Adrenal gland (tissue), 12 donors: ENCODE measurements around the gene MDC1. TPM values are rescaled to one million over a fixed set of nuclear protein-coding genes. Genes with fewer than 3 reads are reported as not detected.

ENCODE experiments used
- DNase-seq, 7 donors: peaks; one replicate each; pipeline ENCODE4 v3.0.0-alpha.2; 2019 to 2020
- H3K27ac ChIP-seq, 5 donors: fragments of 200-600 bp; sonication (generic) in 4 of 5; 1 replicate in 3 of 5; 2 replicates in 2 of 5; pipeline versions ENCODE4 v1.5.1 to v1.8.0; 2016 to 2020; ENCODE audit warnings: mild to moderate bottlenecking in 1 of 5
- H3K27me3 ChIP-seq: fragments of 200-600 bp; 2 replicates; pipeline ENCODE4 v1.8.0; 2021
- H3K36me3 ChIP-seq, 2 donors: fragments of 200-600 bp; replicated peaks in 1 of 2; 1 replicate in 1 of 2; 2 replicates in 1 of 2; pipeline versions ENCODE4 v1.5.1 to v1.8.0; 2018 to 2022
- H3K4me1 ChIP-seq, 2 donors: fragments of 200-600 bp; replicated peaks in 1 of 2; 1 replicate in 1 of 2; 2 replicates in 1 of 2; pipeline versions ENCODE4 v1.5.1 to v1.8.0; 2018 to 2021
- H3K4me3 ChIP-seq, 4 donors: fragments of 200-600 bp; sonication (generic) in 3 of 4; one replicate each; pipeline ENCODE4 v1.5.1; 2016 to 2018
- H3K9me3 ChIP-seq, 3 donors: fragments of 200-600 bp; sonication (generic) in 1 of 3; replicated peaks in 1 of 3; 1 replicate in 2 of 3; 2 replicates in 1 of 3; pipeline versions ENCODE4 v1.5.1 to v1.8.0; 2016 to 2021
- POLR2A ChIP-seq, 2 donors: fragments of 450-650 bp; IDR thresholded peaks; one replicate each; pipeline ENCODE4 v1.6.1; 2017; ENCODE audit warnings: antibody characterized with exemption in 2 of 2, mild to moderate bottlenecking in 2 of 2, moderate library complexity in 1 of 2
- WGBS, 4 donors: extraction: QIAGEN DNeasy Blood & Tissue Kit in 2 of 4; methylation state at CpG; one replicate each; pipeline versions ENCODE4 v1.1.5 to v1.1.7; 2013 to 2017; 5-methylcytosine and 5-hydroxymethylcytosine counted together
- intact Hi-C, 2 donors: fragments of 100-400 bp; cut with DNase I; formaldehyde crosslinking; loops; one replicate each; pipeline versions ENCODE4 v1.14.1 to v1.15.0; 2022 to 2023
- polyA plus RNA-seq, 3 donors: library from polyadenylated mRNA; stranded (reverse); fragments of 200-250 nt in 2 of 3; fragments of 350-450 nt in 1 of 3; fragmentation: Illumina TruSeq in 1 of 3; extraction: RNeasy Lipid Tissue Mini Kit (QIAGEN cat#74804) in 1 of 3; gene quantifications; one replicate each; pipeline ENCODE4 v1.2.3, GENCODE V29; 2013 to 2014
- total RNA-seq, 9 donors: library from RNA; depleted of rRNA in 4 of 9; stranded (reverse); fragments of >200 nt in 4 of 9; fragments of 120-200 nt in 1 of 9; fragmentation: NEBNext Ultra II Directional in 1 of 9; extraction: Animal tissue kit (Norgen Biotek cat#: 25700) in 1 of 9; gene quantifications; one replicate each; pipeline versions ENCODE4 v1.1.0 to v1.2.4, GENCODE V29; 2013 to 2023
- TF ChIP-seq, protein P1 (sequence below), 6 experiments: fragments of 450-650 bp in 4 of 6; fragments of 200-600 bp in 2 of 6; sonication (generic) in 1 of 6; IDR thresholded peaks; 1 replicate in 5 of 6; 2 replicates in 1 of 6; pipeline versions ENCODE4 v1.5.1 to v1.8.0; 2016 to 2021; ENCODE audit warnings: antibody characterized with exemption in 6 of 6, mild to moderate bottlenecking in 2 of 6, moderate library complexity in 1 of 6
- donor health status: healthy with polysubstance abuse.
- donor health status: Bipolar disorder and iron deficiency.
- donor health status: DM: yes; HTN: yes; CAD: no.
- donor health status: DM: no; HTN: no; CAD: no.
- donor health status: DM: no; HTN: no; CAD: no.
- donor health status: DM: yes; HTN: yes; CAD: no.

Gene MDC1
- total and polyA plus RNA-seq, 12 donors: 2.8 to 27.6 (median 18.9) TPM

GRCh38 chr6:30714263-30714662 is 2.8 kb downstream of the MDC1 start:
- H3K4me3 ChIP-seq: no peak overlapping the region
- H3K9me3 ChIP-seq: no peaks in the 10 kb centered on the region
- peaks cover 6 to 23% of the 10 kb centered on the region in 2 donors for H3K4me1 ChIP-seq
- H3K36me3 ChIP-seq: peaks cover 0 to 43% of the 10 kb centered on the region in 2 donors
- WGBS, 4 donors: 95 to 100% (median 98%) methylated on average over 1 of the region's 1 CpG
- H3K27me3 ChIP-seq: no peaks in the 10 kb centered on the region
- TF ChIP-seq POLR2A (IDR thresholded peaks at IDR 0.05): no peak
- intact Hi-C loops: no loop called here
- DNase-seq: no peak
- H3K27ac ChIP-seq: no peak overlapping the region

GRCh38 chr6:30712441-30712945 is 4.6 kb downstream of the MDC1 start:
- Histone ChIP-seq H3K36me3 (peaks cover 0 to 57% of the 10 kb centered on the region in 2 donors), H3K27ac (no peak overlapping the region), H3K4me3 (no peak overlapping the region), H3K9me3 (no peaks in the 10 kb centered on the region), H3K27me3 (no peaks in the 10 kb centered on the region), H3K4me1 (peaks cover 0 to 9% of the 10 kb centered on the region in 2 donors)
- TF ChIP-seq, protein P1, sequence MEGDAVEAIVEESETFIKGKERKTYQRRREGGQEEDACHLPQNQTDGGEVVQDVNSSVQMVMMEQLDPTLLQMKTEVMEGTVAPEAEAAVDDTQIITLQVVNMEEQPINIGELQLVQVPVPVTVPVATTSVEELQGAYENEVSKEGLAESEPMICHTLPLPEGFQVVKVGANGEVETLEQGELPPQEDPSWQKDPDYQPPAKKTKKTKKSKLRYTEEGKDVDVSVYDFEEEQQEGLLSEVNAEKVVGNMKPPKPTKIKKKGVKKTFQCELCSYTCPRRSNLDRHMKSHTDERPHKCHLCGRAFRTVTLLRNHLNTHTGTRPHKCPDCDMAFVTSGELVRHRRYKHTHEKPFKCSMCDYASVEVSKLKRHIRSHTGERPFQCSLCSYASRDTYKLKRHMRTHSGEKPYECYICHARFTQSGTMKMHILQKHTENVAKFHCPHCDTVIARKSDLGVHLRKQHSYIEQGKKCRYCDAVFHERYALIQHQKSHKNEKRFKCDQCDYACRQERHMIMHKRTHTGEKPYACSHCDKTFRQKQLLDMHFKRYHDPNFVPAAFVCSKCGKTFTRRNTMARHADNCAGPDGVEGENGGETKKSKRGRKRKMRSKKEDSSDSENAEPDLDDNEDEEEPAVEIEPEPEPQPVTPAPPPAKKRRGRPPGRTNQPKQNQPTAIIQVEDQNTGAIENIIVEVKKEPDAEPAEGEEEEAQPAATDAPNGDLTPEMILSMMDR (IDR thresholded peaks at IDR 0.05): no peak
- no peak for TF ChIP-seq POLR2A (IDR thresholded peaks at IDR 0.05)
- no peak for DNase-seq
- intact Hi-C loops: no loop called here
- 90 to 92% (median 91%) methylated on average over 7 of the region's 7 CpGs for WGBS, 4 donors

GRCh38 chr6:30711758-30712380 is 5.2 kb downstream of the MDC1 start:
- intact Hi-C loops: no loop called here
- Histone ChIP-seq H3K36me3 (peaks cover 0 to 63% of the 10 kb centered on the region in 2 donors), H3K27me3 (no peaks in the 10 kb centered on the region), H3K4me3 (no peak overlapping the region), H3K27ac (no peak overlapping the region), H3K4me1 (peaks cover 0 to 9% of the 10 kb centered on the region in 2 donors), H3K9me3 (no peaks in the 10 kb centered on the region)
- TF ChIP-seq, protein P1 (IDR thresholded peaks at IDR 0.05): no peak
- TF ChIP-seq POLR2A (IDR thresholded peaks at IDR 0.05): no peak
- DNase-seq: no peak
- 80 to 100% (median 87%) methylated on average over 1 of the region's 1 CpG for WGBS, 4 donors

DNA sequence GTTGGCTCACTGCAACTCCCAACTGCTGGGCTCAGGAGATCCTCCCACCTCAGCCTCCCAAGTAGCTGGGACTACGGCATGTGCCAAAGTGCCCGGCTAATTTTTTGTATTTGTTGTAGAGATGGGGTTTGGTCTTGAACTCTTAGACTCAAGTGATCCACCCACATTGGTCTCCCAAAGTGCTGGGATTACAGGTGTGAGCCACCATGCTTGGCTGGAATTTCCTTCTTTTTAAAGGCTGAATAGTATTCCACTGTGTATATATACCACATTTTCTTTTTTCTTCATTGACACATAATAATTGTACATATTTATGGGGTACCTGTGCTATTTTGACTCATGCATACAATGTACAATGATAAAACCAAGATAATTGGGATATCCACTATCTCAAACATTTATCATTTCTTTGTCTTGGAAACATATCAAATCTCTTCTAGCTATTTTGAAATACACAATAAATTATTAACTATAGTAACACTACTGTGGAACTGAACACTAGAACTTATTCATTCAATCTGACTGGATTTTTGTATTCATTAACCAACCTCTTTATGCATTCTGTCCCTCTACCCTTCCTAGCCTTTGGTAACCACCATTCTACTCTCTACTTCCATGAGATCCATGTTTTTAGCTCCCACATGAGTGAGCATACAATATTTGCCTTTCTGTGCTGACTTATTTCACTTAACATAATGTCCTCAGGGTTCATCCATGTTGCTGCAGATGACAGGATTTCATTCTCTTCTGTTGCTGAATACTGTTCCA is 7.8 kb downstream of the MDC1 start:
- Histone ChIP-seq H3K27ac (no peak overlapping the region), H3K27me3 (no peaks in the 10 kb centered on the region), H3K4me1 (no peaks in the 10 kb centered on the region), H3K4me3 (no peak overlapping the region), H3K9me3 (no peaks in the 10 kb centered on the region), H3K36me3 (peaks cover 0 to 66% of the 10 kb centered on the region in 2 donors)
- TF ChIP-seq POLR2A (IDR thresholded peaks at IDR 0.05): no peak
- TF ChIP-seq, protein P1 (IDR thresholded peaks at IDR 0.05): no peak
- 97 to 100% (median 97%) methylated on average over 2 of the region's 2 CpGs for WGBS, 4 donors
- DNase-seq: no peak
- intact Hi-C loops: no loop called here
